Immature natural killer cell (primary cell): ENCODE measurements around the gene SLC22A4. TPM values are rescaled to one million over a fixed set of nuclear protein-coding genes. Genes with fewer than 3 reads are reported as not detected.
A peak's percentile ranks its signal among the peaks of the same experiment; 100 is the strongest.

ENCODE experiments used
- DNase-seq, 3 donors: peaks; one replicate each; pipeline ENCODE4 v3.0.0; 2022; ENCODE audit warnings: mixed read lengths in 1 of 3
- H3K27ac Mint-ChIP-seq, 6 donors: one replicate each; pipeline ENCODE4 v1.8.0; 2020; ENCODE audit warnings: mixed read lengths in 6 of 6, mild to moderate bottlenecking in 5 of 6, inconsistent platforms in 4 of 6, moderate library complexity in 3 of 6
- H3K27me3 Mint-ChIP-seq, 3 donors: one replicate each; pipeline ENCODE4 v1.8.0; 2020 to 2021; ENCODE audit warnings: low read depth in 3 of 3, mild to moderate bottlenecking in 3 of 3, mixed read lengths in 3 of 3, moderate library complexity in 3 of 3, inconsistent platforms in 1 of 3
- H3K36me3 Mint-ChIP-seq, 3 donors: one replicate each; pipeline ENCODE4 v1.8.0; 2020; ENCODE audit warnings: mixed read lengths in 3 of 3, inconsistent platforms in 2 of 3, mild to moderate bottlenecking in 2 of 3
- H3K4me1 Mint-ChIP-seq, 2 donors: one replicate each; pipeline ENCODE4 v1.8.0; 2020; ENCODE audit warnings: inconsistent platforms in 2 of 2, mild to moderate bottlenecking in 2 of 2, mixed read lengths in 2 of 2, moderate library complexity in 1 of 2
- H3K4me3 Mint-ChIP-seq, 5 donors: one replicate each; pipeline ENCODE4 v1.8.0; 2020; ENCODE audit warnings: mild to moderate bottlenecking in 5 of 5, mixed read lengths in 5 of 5, inconsistent platforms in 3 of 5, moderate library complexity in 3 of 5
- H3K9me3 Mint-ChIP-seq, 6 donors: one replicate each; pipeline ENCODE4 v1.8.0; 2020; ENCODE audit warnings: mild to moderate bottlenecking in 6 of 6, mixed read lengths in 6 of 6, inconsistent platforms in 4 of 6, moderate library complexity in 3 of 6
- polyA plus RNA-seq, 3 donors: library from polyadenylated mRNA; unstranded; fragments of 300-500 nt; fragmentation: Illumina TruSeq; gene quantifications; one replicate each; pipeline ENCODE4 v1.2.3, GENCODE V29; 2021

SLC22A4 gene
- polyA plus RNA-seq, 3 donors from 2014 or later = not detected

- Mint-ChIP-seq H3K27ac (no peak overlapping the region), H3K27me3 (peaks cover 5 to 11% (median 10%) of the 10 kb centered on the region in 3 donors), H3K4me3 (peak overlapping the region; percentile 82 to 91 (median 87)), H3K36me3 (no peaks in the 10 kb centered on the region), H3K9me3 (no peaks in the 10 kb centered on the region), H3K4me1 (peaks cover 18 to 23% of the 10 kb centered on the region in 2 donors)
- no peak for DNase-seq
Observed at GRCh38 chr5:132295505-132296411, 1.6 kb downstream of the SLC22A4 start.

GRCh38 chr5:132296412-132297016 lies 2.3 kb downstream of the SLC22A4 start:
- Mint-ChIP-seq H3K27ac (no peak overlapping the region), H3K4me3 (no peak overlapping the region), H3K4me1 (peaks cover 18 to 23% of the 10 kb centered on the region in 2 donors), H3K9me3 (no peaks in the 10 kb centered on the region), H3K36me3 (no peaks in the 10 kb centered on the region), H3K27me3 (peaks cover 5 to 11% (median 10%) of the 10 kb centered on the region in 3 donors)
- DNase-seq = no peak

GRCh38 chr5:132297211-132297940 lies 3.2 kb downstream of the SLC22A4 start:
- Mint-ChIP-seq H3K9me3 (no peaks in the 10 kb centered on the region), H3K4me1 (peaks cover 18 to 23% of the 10 kb centered on the region in 2 donors), H3K4me3 (no peak overlapping the region), H3K27me3 (peaks cover 2 to 11% (median 10%) of the 10 kb centered on the region in 3 donors), H3K27ac (no peak overlapping the region), H3K36me3 (no peaks in the 10 kb centered on the region)
- DNase-seq = no peak

- no peak overlapping the region for H3K4me3 Mint-ChIP-seq
- no peaks in the 10 kb centered on the region for H3K9me3 Mint-ChIP-seq
- H3K4me1 Mint-ChIP-seq = peaks cover 13 to 15% of the 10 kb centered on the region in 2 donors
- H3K27me3 Mint-ChIP-seq = peaks cover 1 to 10% (median 9%) of the 10 kb centered on the region in 3 donors
- H3K36me3 Mint-ChIP-seq = no peaks in the 10 kb centered on the region
- DNase-seq = no peak
- no peak overlapping the region for H3K27ac Mint-ChIP-seq
Observed at GRCh38 chr5:132298298-132299212, 4.4 kb downstream of the SLC22A4 start.

- peaks cover 0 to 1% (median 0%) of the 10 kb centered on the region in 3 donors for H3K36me3 Mint-ChIP-seq
- peaks cover 0 to 10% (median 8%) of the 10 kb centered on the region in 3 donors for H3K27me3 Mint-ChIP-seq
- no peak overlapping the region for H3K27ac Mint-ChIP-seq
- peaks cover 0 to 2% (median under 1%) of the 10 kb centered on the region in 6 donors for H3K9me3 Mint-ChIP-seq
- no peak for DNase-seq
- peaks cover 9 to 10% of the 10 kb centered on the region in 2 donors for H3K4me1 Mint-ChIP-seq
- H3K4me3 Mint-ChIP-seq = no peak overlapping the region
Observed at GRCh38 chr5:132299917-132300316, 5.7 kb downstream of the SLC22A4 start.

GRCh38 chr5:132300577-132301343 lies 6.6 kb downstream of the SLC22A4 start:
- Mint-ChIP-seq H3K36me3 (peaks cover 0 to 7% (median 3%) of the 10 kb centered on the region in 3 donors), H3K27me3 (peaks cover 1 to 10% (median 3%) of the 10 kb centered on the region in 3 donors), H3K27ac (peak overlapping the region in 1 of 6 donors; percentile 53), H3K4me1 (peaks cover under 1 to 2% of the 10 kb centered on the region in 2 donors), H3K9me3 (peaks cover 2 to 8% (median 5%) of the 10 kb centered on the region in 6 donors), H3K4me3 (no peak overlapping the region)
- DNase-seq = no peak

- Mint-ChIP-seq H3K36me3 (peaks cover 0 to 7% (median 3%) of the 10 kb centered on the region in 3 donors), H3K9me3 (peaks cover 2 to 8% (median 5%) of the 10 kb centered on the region in 6 donors), H3K27ac (no peak overlapping the region), H3K4me3 (no peak overlapping the region), H3K27me3 (peaks cover 1 to 10% (median 1%) of the 10 kb centered on the region in 3 donors), H3K4me1 (no peaks in the 10 kb centered on the region)
- DNase-seq = no peak
Observed at GRCh38 chr5:132301344-132302271, 7.4 kb downstream of the SLC22A4 start.

- Mint-ChIP-seq H3K27me3 (peaks cover 0 to 4% (median 1%) of the 10 kb centered on the region in 3 donors), H3K4me3 (no peak overlapping the region), H3K36me3 (peaks cover 0 to 7% (median 3%) of the 10 kb centered on the region in 3 donors)
Observed at GRCh38 chr5:132302413-132302812, 8.2 kb downstream of the SLC22A4 start.

GRCh38 chr5:132303589-132303988 lies 9.4 kb downstream of the SLC22A4 start:
- no peak overlapping the region for H3K4me3 Mint-ChIP-seq
- H3K27ac Mint-ChIP-seq = no peak overlapping the region
- H3K4me1 Mint-ChIP-seq = no peaks in the 10 kb centered on the region
- DNase-seq = no peak
- H3K27me3 Mint-ChIP-seq = peaks cover 0 to 2% (median 1%) of the 10 kb centered on the region in 3 donors
- peaks cover 2 to 8% (median 5%) of the 10 kb centered on the region in 6 donors for H3K9me3 Mint-ChIP-seq
- peaks cover 0 to 7% (median 3%) of the 10 kb centered on the region in 3 donors for H3K36me3 Mint-ChIP-seq

More at GRCh38 chr5:132302413-132302812, 8.2 kb downstream of the SLC22A4 start:
- DNase-seq = no peak
- Mint-ChIP-seq H3K9me3 (peaks cover 2 to 8% (median 5%) of the 10 kb centered on the region in 6 donors), H3K4me1 (no peaks in the 10 kb centered on the region), H3K27ac (no peak overlapping the region)

- Mint-ChIP-seq H3K36me3 (peaks cover 0 to 7% (median 3%) of the 10 kb centered on the region in 3 donors), H3K9me3 (peaks cover 2 to 8% (median 5%) of the 10 kb centered on the region in 6 donors), H3K27me3 (peaks cover 0 to 6% (median 1%) of the 10 kb centered on the region in 3 donors), H3K4me1 (no peaks in the 10 kb centered on the region), H3K27ac (no peak overlapping the region), H3K4me3 (no peak overlapping the region)
- DNase-seq = no peak
Observed at GRCh38 chr5:132305420-132305819, 11.2 kb downstream of the SLC22A4 start.

GRCh38 chr5:132308701-132309100 lies 14.5 kb downstream of the SLC22A4 start:
- peaks cover 0 to 7% (median 3%) of the 10 kb centered on the region in 3 donors for H3K36me3 Mint-ChIP-seq
- peaks cover 2 to 8% (median 5%) of the 10 kb centered on the region in 6 donors for H3K9me3 Mint-ChIP-seq
- DNase-seq = no peak
- no peak overlapping the region for H3K27ac Mint-ChIP-seq
- peaks cover 1 to 6% (median 1%) of the 10 kb centered on the region in 3 donors for H3K27me3 Mint-ChIP-seq
- H3K4me1 Mint-ChIP-seq = no peaks in the 10 kb centered on the region
- H3K4me3 Mint-ChIP-seq = no peak overlapping the region
